Dermis blood vessel endothelial cell (primary cell): Measurements from ENCODE around the gene TFF1. TPM values are rescaled to one million over a fixed set of nuclear protein-coding genes. Genes with fewer than 3 reads are reported as not detected.

Experiments used
- DNase-seq: peaks from one replicate; pipeline ENCODE4 v3.0.0; 2010
- total RNA-seq: library from RNA; depleted of rRNA; stranded (reverse); fragments of >200 nt; gene quantifications from 2 replicates; pipeline ENCODE4 v1.2.3, GENCODE V29; 2014

Gene TFF1
- total RNA-seq, 1 donor from 2014 or later = not detected

GRCh38 chr21:42360317-42360716, 6.0 kb downstream of the TFF1 start:
- DNase-seq = no peak

GRCh38 chr21:42358937-42359336, 7.4 kb downstream of the TFF1 start:
- DNase-seq = no peak

GRCh38 chr21:42358261-42358660, 8.1 kb downstream of the TFF1 start:
- no peak for DNase-seq

DNA sequence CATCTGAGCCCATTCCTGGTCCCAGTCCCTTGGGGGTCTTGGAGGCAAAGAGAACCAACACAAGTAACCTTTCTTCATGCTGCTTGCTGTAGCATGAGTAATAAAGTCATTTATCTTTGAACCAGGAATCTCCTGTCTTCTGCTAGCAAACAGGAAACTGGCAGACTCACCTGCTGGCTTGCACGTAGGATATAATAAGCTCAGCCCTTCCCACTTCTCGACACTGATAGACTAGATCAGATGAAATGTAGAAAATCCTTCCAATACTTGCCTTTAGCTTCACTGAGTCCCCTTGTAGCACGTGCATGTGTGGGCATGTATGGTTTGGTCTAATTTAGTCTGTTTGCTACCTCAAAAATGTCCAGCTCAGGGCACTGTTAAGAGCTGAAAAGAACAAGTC, 9.0 kb downstream of the TFF1 start:
- no peak for DNase-seq

DNA sequence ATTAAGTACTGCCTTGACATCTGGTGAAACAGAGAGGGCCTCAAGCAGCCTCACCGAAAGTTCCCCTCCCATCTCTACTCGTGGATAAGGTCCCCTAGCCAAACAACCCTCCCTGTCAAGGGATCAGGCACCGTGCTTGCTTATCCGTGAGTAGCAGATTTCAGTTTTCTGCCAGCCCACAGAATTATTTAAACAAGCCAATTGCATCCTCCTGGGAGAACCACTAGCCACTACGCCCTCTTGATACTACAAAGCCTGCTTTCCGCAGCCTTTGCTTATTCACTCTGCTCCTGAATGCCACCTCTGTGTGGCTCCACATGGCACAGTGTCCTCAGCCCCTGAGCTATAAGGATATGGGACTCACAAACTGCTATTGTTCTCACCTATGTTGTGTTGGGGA, 9.7 kb downstream of the TFF1 start:
- no peak for DNase-seq

DNA sequence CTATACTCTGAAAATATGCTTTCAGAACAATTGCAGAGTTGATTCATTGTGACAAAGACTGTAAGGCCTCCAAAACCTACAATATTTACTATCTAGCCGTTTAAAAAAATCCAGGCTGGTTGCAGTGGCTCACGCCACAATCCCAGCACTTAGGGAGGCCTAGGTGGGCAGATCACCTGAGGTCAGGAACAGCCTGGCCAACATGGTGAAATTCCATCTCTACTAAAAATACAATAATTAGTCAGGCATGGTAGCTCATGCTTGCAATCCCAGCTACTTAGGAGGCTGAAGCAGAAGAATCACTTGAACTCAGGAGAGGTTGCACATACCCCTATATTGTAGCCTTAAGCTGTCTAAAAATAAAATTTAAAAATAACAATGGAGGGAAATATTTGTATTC, 10.3 kb downstream of the TFF1 start:
- no peak for DNase-seq

DNA sequence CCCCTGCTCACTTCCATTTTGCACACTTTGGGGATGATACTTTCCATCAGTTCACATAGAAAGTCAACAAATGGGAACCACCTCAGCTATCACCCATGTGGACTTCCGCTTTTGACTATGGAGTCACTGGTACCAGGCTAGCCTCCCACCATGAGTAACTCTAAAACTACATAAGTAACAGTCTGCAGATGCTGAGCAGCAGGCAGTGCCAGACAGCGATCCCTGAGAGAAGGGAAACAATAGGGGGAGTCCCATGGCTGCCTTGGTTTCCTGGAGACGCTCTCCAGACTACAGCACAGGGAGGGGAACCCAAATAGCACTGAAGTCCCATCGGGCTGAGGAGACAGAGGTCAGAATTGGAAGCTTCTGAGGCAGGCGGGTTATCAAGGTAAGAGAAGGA, 12.7 kb downstream of the TFF1 start:
- DNase-seq = no peak

- DNase-seq = no peak
Measured at GRCh38 chr21:42352441-42353095, 13.8 kb downstream of the TFF1 start.

DNA sequence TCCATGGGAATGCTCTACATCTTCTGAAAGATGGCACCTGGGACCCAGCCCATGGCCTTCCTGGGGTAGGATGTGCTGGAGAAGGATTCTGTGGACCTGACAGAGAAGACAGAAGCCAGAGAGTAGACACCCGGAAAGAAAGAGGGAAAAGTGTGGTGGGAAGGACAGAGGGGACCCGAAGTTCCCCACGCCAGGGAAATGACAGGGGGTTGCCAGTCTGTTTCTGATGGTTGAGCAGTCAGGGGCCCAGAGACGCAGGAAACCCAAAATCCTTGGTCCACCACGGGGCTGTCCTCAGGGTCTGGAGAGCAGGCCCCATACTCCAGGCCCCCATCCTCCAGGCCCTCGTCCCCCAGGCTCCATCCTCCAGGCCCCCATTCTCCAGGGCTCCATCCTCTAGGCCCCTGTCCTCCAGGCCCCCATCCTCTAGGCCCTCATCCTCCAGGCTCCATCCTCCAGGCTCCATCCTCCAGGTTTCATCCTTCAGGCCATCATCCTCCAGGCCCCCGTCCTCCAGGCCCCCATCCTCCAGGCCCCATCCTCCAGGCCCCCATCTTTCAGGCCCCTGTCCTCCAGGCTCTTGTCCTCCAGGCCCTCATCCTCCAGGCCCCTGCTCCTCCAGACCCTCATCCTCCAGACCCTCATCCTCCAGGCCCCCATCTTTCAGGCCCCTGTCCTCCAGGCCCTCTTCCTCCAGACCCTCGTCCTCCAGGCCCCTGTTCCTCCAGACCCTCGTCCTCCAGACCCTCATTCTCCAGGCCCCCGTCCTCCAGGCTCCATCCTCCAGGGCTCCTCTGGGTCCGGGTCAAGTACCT, 14.5 kb downstream of the TFF1 start:
- DNase-seq = no peak

GRCh38 chr21:42350927-42351426, 15.4 kb downstream of the TFF1 start, which contains the start of gene TFF2:
Gene TFF2, minus strand, starts transcription at chr21:42350994. Its CDS starts 37 bp downstream, at chr21:42350957.
- DNase-seq = no peak

DNA sequence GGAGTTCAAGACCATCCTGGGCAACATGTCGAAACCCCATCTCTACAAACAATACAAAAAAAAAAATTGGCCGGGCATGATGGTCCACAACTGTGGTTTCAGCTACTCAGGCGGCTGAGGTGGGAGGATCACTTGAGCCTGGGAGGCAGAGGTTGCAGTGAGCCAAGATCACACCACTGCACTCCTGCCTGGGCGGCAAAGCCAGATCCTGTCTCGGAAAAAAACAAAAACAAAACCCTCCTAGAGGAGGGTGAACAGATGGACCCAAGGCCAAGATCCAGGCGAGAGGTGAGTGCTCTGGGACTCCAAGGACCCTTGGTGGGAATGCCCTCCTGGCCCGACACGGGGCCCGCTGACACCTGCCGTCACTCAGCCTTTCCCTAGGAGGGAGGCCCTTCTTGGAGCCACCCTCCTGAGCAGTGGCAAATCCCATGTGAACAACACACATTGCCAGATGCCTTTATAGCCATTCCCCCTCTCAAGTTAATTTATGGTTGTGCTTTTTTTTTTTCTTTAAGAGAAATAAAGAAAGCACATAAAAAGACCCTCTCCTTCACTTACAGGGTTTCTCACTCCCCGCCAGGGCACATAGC, 15.9 kb downstream of the TFF1 start:
- no peak for DNase-seq

DNA sequence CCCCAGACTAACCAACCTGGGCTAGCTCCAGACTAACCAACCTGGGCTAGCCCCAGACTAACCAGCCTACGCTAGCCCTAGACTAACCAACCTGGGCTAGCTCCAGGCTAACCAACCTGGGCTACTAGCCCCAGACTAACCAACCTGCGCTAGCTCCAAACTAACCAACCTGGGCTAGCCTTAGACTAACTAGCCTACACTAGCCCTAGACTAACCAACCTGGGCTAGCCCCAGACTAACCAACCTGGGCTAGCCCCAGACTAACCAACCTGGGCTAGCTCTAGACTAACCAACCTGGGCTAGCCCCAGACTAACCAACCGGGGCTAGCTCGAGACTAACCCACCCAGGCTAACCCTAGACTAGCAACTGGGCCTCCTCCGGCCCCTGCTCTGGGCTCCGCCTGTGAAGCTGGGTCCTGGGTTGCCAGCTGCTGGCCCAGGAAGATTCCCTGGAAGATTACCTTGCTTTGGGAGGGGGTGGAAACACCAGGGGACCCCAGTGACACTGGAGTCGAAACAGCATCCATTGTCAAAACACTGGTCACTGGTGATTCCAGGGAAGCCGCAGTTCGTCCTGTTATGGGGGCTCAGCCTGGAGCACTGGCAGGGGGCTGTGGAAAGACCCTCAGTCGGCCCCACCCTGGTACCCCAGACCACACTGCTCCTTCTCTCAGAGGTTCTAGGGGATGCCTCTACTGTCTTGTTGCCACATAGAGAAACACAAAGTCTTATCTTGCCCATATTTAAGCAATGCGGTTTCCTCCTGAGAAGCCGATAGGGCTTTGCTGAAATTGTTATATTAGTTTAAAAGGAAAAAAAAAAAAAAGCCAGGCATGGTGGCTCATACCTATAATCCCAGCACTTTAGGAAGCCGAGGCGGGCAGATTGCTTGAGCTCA, 16.7 kb downstream of the TFF1 start:
- no peak for DNase-seq

- no peak for DNase-seq
Measured at GRCh38 chr21:42348762-42349161, 17.6 kb downstream of the TFF1 start.

- DNase-seq = no peak
Measured at GRCh38 chr21:42347601-42348327, 18.6 kb downstream of the TFF1 start.

- DNase-seq = no peak
Measured at GRCh38 chr21:42346866-42347600, 19.3 kb downstream of the TFF1 start.

DNA sequence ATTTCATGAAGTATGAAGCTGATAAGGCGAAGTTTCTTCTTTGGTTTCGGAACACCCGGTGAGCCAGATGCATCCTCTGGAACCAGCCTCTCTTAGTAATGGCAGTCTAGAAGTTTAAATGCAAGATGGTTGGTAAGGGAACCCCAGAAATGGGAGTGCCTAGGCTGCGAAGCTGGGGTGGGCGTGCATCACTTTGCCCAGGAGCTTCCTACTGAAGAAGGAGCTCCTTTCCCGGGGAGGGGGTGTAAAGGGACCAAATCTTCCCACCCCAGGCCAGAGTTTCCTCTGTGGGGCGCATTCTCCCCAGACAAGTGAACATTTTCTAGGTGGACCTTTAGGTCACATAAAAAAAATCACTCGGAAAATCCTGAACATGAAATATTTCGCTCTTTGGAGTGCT, 19.9 kb downstream of the TFF1 start:
- DNase-seq = no peak

- no peak for DNase-seq
Measured at GRCh38 chr21:42344631-42345030, 21.7 kb downstream of the TFF1 start.

DNA sequence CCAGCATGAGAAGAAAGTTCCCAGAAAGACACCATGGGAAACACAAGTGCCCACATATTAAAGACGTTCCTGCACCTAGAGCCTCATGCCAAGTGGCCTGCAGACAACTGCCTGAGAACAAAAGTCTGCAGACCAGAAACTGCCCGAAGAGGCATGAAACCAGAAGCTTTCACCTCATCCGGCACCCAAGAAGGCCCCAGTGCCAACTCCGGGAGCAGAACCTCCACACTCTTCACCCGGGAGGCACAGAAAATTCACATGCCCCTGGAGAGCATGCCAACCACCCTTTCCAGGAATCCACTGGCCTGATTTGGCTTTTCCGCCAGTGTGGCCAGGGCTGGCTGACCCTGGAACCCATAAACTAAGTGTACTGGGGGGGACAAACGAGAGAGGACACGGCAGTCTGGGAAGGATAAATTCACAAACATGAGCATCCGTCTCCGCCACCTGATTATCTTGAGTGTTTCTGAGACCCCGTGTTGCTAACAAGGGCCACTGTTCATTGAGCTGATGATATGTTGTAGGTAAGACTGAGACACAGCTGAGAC, 22.3 kb downstream of the TFF1 start:
- no peak for DNase-seq

GRCh38 chr21:42343556-42343955, 22.8 kb downstream of the TFF1 start:
- DNase-seq = no peak

DNA sequence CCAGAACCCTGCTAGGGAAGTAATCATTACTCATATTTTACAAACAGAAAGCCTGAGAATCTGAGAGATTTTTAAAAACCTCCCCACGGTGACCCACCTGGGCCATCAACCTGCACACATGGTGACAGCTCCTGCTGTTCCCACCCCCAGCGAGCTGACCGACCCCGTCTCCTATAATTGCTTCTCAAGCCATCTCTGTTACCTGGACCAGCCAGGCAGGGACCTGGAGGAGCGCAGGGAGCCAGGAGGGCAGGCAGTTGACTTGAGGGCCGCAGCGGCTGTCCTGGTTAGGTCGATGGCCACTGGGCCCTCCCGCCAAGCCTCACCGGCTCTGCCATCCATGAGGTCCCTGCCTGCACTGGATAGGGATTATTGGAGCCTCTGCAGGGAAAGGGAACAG, 23.2 kb downstream of the TFF1 start:
- DNase-seq = no peak
